Peyer's patch (tissue), 4 donors: Measurements from ENCODE around the gene PGAM5. TPM values are rescaled to one million over a fixed set of nuclear protein-coding genes. Genes with fewer than 3 reads are reported as not detected.

Source experiments
- DNase-seq, 3 donors: peaks; one replicate each; pipeline ENCODE4 v3.0.0-alpha.2; 2017 to 2019
- H3K27ac ChIP-seq, 4 donors: fragments of 200-600 bp; sonication (generic); one replicate each; pipeline ENCODE4 v1.5.1; 2016 to 2019
- H3K27me3 ChIP-seq, 2 donors: fragments of 200-600 bp; sonication (generic); one replicate each; pipeline ENCODE4 v1.5.1; 2019
- H3K36me3 ChIP-seq, 3 donors: fragments of 200-600 bp; sonication (generic); one replicate each; pipeline ENCODE4 v1.5.1; 2016 to 2019
- H3K4me1 ChIP-seq, 4 donors: fragments of 200-600 bp; sonication (generic); one replicate each; pipeline ENCODE4 v1.5.1; 2016 to 2019
- H3K4me3 ChIP-seq, 4 donors: fragments of 200-600 bp; sonication (generic); 1 replicate in 3 of 4; 2 replicates in 1 of 4; pipeline ENCODE4 v1.5.1; 2016 to 2019; ENCODE audit warnings: mild to moderate bottlenecking in 1 of 4
- H3K9me3 ChIP-seq, 4 donors: fragments of 200-600 bp; sonication (generic); one replicate each; pipeline ENCODE4 v1.5.1; 2016 to 2019; ENCODE audit warnings: mild to moderate bottlenecking in 1 of 4
- POLR2A ChIP-seq, 2 donors: fragments of 450-650 bp; IDR thresholded peaks; one replicate each; pipeline ENCODE4 v1.5.1; 2017; ENCODE audit warnings: antibody characterized with exemption in 2 of 2, mild to moderate bottlenecking in 2 of 2, moderate library complexity in 2 of 2
- total RNA-seq, 4 donors: library from RNA; depleted of rRNA; stranded (reverse); fragments of >200 nt; gene quantifications; one replicate each; pipeline ENCODE4 v1.1.0, GENCODE V29; 2016
- TF ChIP-seq, protein P1 (sequence below), 6 experiments: fragments of 450-650 bp in 4 of 6; fragments of 200-600 bp in 2 of 6; sonication (generic) in 1 of 6; IDR thresholded peaks; one replicate each; pipeline ENCODE4 v1.5.1; 2017 to 2019; ENCODE audit warnings: antibody characterized with exemption in 6 of 6, mild to moderate bottlenecking in 3 of 6, moderate library complexity in 1 of 6

The PGAM5 gene
- total RNA-seq, 4 donors from 2014 or later: 23.5 to 45.4 (median 29.0) TPM

DNA sequence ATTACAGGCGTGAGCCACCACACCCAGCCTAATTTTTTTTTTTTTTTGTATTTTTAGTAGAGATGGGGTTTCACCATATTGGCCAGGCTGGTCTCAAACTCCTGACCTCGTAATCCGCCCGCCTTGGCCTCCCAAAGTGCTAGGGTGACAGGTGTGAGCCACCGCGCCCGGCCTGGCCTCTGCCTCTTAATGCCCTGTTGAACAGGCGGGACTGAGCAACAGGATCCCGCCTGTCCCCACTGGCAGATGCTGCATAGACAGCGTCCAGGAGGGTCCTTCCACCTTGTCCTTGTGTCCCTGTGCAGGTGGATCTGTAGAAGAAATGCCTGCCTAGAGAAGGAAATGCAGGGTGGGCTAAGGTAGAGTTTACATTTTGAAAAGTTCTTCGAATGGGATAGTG, 5.7 kb downstream of the PGAM5 start:
- no peaks in the 10 kb centered on the region for H3K27me3 ChIP-seq
- no peaks in the 10 kb centered on the region for H3K9me3 ChIP-seq
- H3K4me1 ChIP-seq: peaks cover 0 to 11% (median 2%) of the 10 kb centered on the region in 4 donors
- H3K27ac ChIP-seq: no peak overlapping the region
- H3K4me3 ChIP-seq: no peak overlapping the region
- TF ChIP-seq, protein P1, sequence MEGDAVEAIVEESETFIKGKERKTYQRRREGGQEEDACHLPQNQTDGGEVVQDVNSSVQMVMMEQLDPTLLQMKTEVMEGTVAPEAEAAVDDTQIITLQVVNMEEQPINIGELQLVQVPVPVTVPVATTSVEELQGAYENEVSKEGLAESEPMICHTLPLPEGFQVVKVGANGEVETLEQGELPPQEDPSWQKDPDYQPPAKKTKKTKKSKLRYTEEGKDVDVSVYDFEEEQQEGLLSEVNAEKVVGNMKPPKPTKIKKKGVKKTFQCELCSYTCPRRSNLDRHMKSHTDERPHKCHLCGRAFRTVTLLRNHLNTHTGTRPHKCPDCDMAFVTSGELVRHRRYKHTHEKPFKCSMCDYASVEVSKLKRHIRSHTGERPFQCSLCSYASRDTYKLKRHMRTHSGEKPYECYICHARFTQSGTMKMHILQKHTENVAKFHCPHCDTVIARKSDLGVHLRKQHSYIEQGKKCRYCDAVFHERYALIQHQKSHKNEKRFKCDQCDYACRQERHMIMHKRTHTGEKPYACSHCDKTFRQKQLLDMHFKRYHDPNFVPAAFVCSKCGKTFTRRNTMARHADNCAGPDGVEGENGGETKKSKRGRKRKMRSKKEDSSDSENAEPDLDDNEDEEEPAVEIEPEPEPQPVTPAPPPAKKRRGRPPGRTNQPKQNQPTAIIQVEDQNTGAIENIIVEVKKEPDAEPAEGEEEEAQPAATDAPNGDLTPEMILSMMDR (IDR thresholded peaks at IDR 0.05): no peak
- no peak for TF ChIP-seq POLR2A (IDR thresholded peaks at IDR 0.05)
- no peak for DNase-seq
- peaks cover 0 to 63% (median 0%) of the 10 kb centered on the region in 3 donors for H3K36me3 ChIP-seq

DNA sequence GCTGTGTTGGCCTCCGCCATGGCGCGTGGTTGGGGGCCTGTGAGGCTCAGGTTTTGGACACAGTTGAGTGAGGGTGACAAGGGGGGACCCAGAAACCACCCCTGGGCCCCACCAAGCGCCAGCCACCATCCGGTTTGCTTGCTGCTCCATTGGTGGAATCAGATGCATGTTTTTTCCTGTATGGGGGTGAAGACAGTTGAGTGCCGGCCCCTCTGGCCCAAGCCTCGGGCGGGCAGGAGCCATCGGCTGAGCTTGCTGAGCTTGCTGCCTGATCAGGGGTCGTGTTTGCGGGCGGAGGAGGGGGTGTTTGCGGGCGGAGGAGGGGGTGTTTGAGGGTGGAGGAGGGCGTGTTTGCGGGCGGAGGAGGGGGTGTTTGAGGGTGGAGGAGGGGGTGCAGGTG, 6.4 kb downstream of the PGAM5 start:
- Histone ChIP-seq H3K4me1 (peaks cover 0 to 5% (median 0%) of the 10 kb centered on the region in 4 donors), H3K9me3 (no peaks in the 10 kb centered on the region), H3K27ac (no peak overlapping the region), H3K27me3 (no peaks in the 10 kb centered on the region), H3K36me3 (peaks cover 0 to 68% (median 0%) of the 10 kb centered on the region in 3 donors), H3K4me3 (no peak overlapping the region)
- no peak for DNase-seq
- TF ChIP-seq, protein P1 (IDR thresholded peaks at IDR 0.05): no peak

DNA sequence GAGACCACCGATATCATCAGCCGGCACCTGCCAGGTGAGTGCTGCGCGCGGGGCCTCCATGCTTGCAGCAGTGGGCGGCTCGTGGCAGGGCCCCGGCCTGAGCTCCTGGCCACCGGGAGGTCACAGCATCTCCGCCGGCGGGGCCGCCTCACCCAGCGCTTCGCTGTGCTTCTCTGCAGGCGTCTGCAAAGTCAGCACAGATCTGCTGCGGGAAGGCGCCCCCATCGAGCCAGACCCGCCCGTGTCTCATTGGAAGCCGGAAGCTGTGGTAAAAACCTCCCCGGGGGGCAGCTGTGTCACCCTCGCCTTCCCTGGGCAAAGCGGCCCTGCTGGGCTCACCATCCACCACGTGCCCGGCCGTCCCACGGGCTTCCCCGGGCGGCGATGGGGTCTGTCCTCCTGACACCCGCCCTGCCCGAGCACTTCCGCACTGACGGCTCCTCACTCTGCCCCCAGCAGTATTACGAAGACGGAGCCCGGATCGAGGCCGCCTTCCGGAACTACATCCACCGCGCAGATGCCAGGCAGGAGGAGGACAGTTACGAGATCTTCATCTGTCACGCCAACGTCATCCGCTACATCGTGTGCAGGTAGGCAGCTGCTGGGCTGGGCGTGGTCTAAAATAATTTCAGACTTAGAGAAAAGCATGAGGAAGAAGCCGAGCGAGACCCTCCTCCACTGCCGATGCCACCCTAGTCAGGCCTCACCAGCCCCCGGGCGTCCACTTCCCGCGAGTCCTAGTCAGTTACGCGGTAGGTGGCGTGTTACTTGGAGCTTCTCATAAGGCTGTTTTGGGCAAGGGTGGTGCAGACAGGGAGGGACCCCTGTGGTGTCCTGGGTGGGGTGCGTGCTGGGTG, 7.1 kb downstream of the PGAM5 start:
- Histone ChIP-seq H3K36me3 (peaks cover 0 to 74% (median 0%) of the 10 kb centered on the region in 3 donors), H3K9me3 (no peaks in the 10 kb centered on the region), H3K27me3 (no peaks in the 10 kb centered on the region), H3K4me1 (no peaks in the 10 kb centered on the region), H3K27ac (no peak overlapping the region), H3K4me3 (no peak overlapping the region)
- no peak for DNase-seq
- no peak for TF ChIP-seq POLR2A (IDR thresholded peaks at IDR 0.05)
- TF ChIP-seq, protein P1 (IDR thresholded peaks at IDR 0.05): no peak

DNA sequence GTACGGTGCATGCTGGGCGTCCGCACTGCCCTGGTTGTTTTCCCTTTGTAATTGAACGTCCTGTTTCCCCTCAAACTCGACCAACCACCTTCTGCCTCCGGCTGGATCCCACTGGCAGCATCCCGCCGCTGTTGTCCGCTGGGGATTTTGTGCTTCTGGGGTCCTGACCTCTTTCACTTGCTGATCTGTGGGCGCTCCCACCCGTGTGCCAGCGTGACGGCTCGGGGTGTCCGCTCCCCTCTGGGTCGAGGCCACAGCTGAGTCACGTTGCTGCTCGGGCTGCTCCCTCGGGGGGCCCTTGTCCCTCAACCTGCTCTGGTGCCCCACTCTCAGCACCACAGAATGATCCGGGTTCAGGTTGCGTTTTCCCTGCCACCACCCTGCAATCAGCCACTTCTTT, 8.0 kb downstream of the PGAM5 start:
- H3K4me3 ChIP-seq: no peak overlapping the region
- no peak for DNase-seq
- H3K4me1 ChIP-seq: no peaks in the 10 kb centered on the region
- H3K27ac ChIP-seq: no peak overlapping the region
- TF ChIP-seq, protein P1 (IDR thresholded peaks at IDR 0.05): no peak
- no peak for TF ChIP-seq POLR2A (IDR thresholded peaks at IDR 0.05)
- H3K27me3 ChIP-seq: no peaks in the 10 kb centered on the region
- peaks cover 0 to 83% (median 0%) of the 10 kb centered on the region in 3 donors for H3K36me3 ChIP-seq
- no peaks in the 10 kb centered on the region for H3K9me3 ChIP-seq

GRCh38 chr12:132719141-132719953, 8.7 kb downstream of the PGAM5 start:
- Histone ChIP-seq H3K9me3 (no peaks in the 10 kb centered on the region), H3K4me1 (no peaks in the 10 kb centered on the region), H3K36me3 (peaks cover 0 to 90% (median 0%) of the 10 kb centered on the region in 3 donors), H3K27me3 (no peaks in the 10 kb centered on the region), H3K27ac (no peak overlapping the region), H3K4me3 (no peak overlapping the region)
- DNase-seq: no peak
- TF ChIP-seq, protein P1 (IDR thresholded peaks at IDR 0.05): no peak
- no peak for TF ChIP-seq POLR2A (IDR thresholded peaks at IDR 0.05)
